T-helper 17 cell (primary cell): ENCODE results near the gene HNRNPU. TPM values are rescaled to one million over a fixed set of nuclear protein-coding genes. Genes with fewer than 3 reads are reported as not detected.

Source experiments
- ATAC-seq: fragments of 150-1000 bp; cut with Tn5 transposase; 2 replicates; pipeline ENCODE4 v1.10.0; 2021; ENCODE audit warnings: mild to moderate bottlenecking, moderate library complexity
- DNase-seq, 3 donors: peaks; one replicate each; pipeline versions ENCODE4 v3.0.0 to v3.0.0-alpha.2; 2020 to 2021
- H3K9me3 ChIP-seq: one replicate; pipeline ENCODE4 v1.7.0; 2013; ENCODE audit warnings: low read length, mild to moderate bottlenecking; ENCODE audit not compliant: control insufficient read depth, poor library complexity, severe bottlenecking
- H3K27ac Mint-ChIP-seq: one replicate; pipeline ENCODE4 v1.8.0; 2022; ENCODE audit warnings: mild to moderate bottlenecking, moderate library complexity, mixed read lengths
- H3K27me3 Mint-ChIP-seq: one replicate; pipeline ENCODE4 v1.8.0; 2022; ENCODE audit warnings: mixed read lengths
- H3K36me3 Mint-ChIP-seq: one replicate; pipeline ENCODE4 v1.8.0; 2022; ENCODE audit warnings: low read depth, mixed read lengths
- H3K4me1 Mint-ChIP-seq: one replicate; pipeline ENCODE4 v1.8.0; 2022; ENCODE audit warnings: mild to moderate bottlenecking, mixed read lengths
- H3K4me3 Mint-ChIP-seq: one replicate; pipeline ENCODE4 v1.8.0; 2022; ENCODE audit warnings: mild to moderate bottlenecking, moderate library complexity, mixed read lengths
- total RNA-seq, 4 donors: library from RNA in 2 of 4; stranded (reverse) in 2 of 4; gene quantifications; one replicate each; pipeline ENCODE4 v1.2.3 and lab custom pipeline; 2022 to 2026

HNRNPU gene
- total RNA-seq, 2 donors from 2014 or later = 440 to 563 TPM

GRCh38 chr1:244830639-244831038 is 33.7 kb downstream of the HNRNPU start:
- Mint-ChIP-seq H3K36me3 (peaks cover 2% of the 10 kb centered on the region), H3K4me1 (peaks cover 11% of the 10 kb centered on the region), H3K4me3 (no peak overlapping the region), H3K27ac (peak overlapping the region; percentile 19), H3K27me3 (no peaks in the 10 kb centered on the region)
- H3K9me3 ChIP-seq = no peaks in the 10 kb centered on the region
- no peak for ATAC-seq
- no peak for DNase-seq

- H3K4me3 Mint-ChIP-seq = no peak overlapping the region
- H3K4me1 Mint-ChIP-seq = no peaks in the 10 kb centered on the region
- ATAC-seq (no peak), DNase-seq (no peak)
- H3K36me3 Mint-ChIP-seq = no peaks in the 10 kb centered on the region
- H3K9me3 ChIP-seq = no peaks in the 10 kb centered on the region
- H3K27ac Mint-ChIP-seq = no peak overlapping the region
- peaks cover 6% of the 10 kb centered on the region for H3K27me3 Mint-ChIP-seq
Measured at GRCh38 chr1:244826712-244827111, 37.6 kb downstream of the HNRNPU start.

DNA sequence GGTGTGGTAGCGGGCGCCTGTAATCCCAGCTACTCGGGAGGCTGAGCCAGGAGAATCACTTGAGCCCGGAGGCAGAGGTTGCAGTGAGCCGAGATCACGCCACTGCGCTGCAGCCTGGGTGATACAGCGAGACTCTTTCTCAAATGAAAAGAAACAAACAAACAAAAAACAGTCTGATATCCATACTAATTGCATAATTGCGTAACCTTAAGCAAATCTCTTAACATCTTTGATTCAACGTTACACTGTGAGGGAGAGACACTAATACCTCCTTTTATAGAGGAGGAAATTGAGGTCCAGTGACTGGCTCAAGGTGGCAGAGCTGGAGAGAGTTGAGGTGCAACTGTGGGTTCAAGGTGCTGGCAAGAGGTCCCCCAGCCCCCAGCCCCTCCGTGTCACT is 41.5 kb downstream of the HNRNPU start:
- H3K27ac Mint-ChIP-seq = no peak overlapping the region
- no peaks in the 10 kb centered on the region for H3K9me3 ChIP-seq
- no peaks in the 10 kb centered on the region for H3K36me3 Mint-ChIP-seq
- peaks cover 6% of the 10 kb centered on the region for H3K27me3 Mint-ChIP-seq
- no peak overlapping the region for H3K4me3 Mint-ChIP-seq
- DNase-seq (no peak), ATAC-seq (no peak)
- H3K4me1 Mint-ChIP-seq = no peaks in the 10 kb centered on the region

DNA sequence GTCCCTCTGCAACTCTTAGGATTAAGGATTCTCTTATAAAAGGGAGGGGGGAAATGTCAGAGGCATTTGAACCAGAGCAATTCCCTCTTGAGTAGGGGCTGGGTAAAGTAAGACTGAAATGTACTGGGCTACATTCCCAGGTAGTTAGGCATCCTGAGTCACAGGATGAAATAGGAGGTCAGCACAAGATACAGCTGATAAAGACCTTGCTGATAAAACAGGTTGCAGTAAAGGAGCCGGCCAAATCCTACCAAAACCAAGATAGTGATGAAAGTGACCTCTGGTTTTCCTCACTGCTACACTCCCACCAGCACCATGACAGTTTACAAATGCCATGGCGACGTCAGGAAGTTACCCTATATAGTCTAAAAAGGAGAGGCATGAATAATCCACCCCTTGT is 43.2 kb downstream of the HNRNPU start:
- peaks cover 17% of the 10 kb centered on the region for H3K27me3 Mint-ChIP-seq
- H3K4me3 Mint-ChIP-seq = no peak overlapping the region
- H3K36me3 Mint-ChIP-seq = no peaks in the 10 kb centered on the region
- DNase-seq (no peak), ATAC-seq (no peak)
- no peak overlapping the region for H3K27ac Mint-ChIP-seq
- no peaks in the 10 kb centered on the region for H3K9me3 ChIP-seq
- H3K4me1 Mint-ChIP-seq = no peaks in the 10 kb centered on the region

DNA sequence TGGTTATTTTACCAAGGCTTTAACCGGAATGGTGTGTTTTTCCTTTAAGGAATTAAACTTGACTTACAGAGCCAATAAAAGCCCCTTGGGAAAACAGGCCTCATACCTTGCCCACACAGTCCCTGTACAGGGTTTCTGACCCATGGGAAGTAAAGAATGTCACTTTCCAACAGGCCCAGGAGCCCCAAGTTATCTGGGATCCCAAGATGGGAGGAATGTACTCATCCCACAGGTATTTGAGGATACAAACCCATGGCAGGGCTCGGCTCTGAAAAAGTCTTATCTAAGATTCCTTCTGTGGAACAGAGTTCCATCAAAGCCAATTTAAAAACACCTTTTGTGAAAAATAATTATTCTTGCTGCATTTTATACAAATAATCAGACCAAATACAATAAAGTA is 44.2 kb downstream of the HNRNPU start:
- Mint-ChIP-seq H3K4me3 (no peak overlapping the region), H3K36me3 (no peaks in the 10 kb centered on the region), H3K27ac (no peak overlapping the region), H3K4me1 (no peaks in the 10 kb centered on the region), H3K27me3 (peaks cover 25% of the 10 kb centered on the region)
- DNase-seq (no peak), ATAC-seq (no peak)
- no peaks in the 10 kb centered on the region for H3K9me3 ChIP-seq

- H3K9me3 ChIP-seq = no peaks in the 10 kb centered on the region
- ATAC-seq = no peak
- H3K27me3 Mint-ChIP-seq = peaks cover 32% of the 10 kb centered on the region
- H3K4me3 Mint-ChIP-seq = no peak overlapping the region
- no peaks in the 10 kb centered on the region for H3K36me3 Mint-ChIP-seq
- H3K27ac Mint-ChIP-seq = no peak overlapping the region
- no peak for DNase-seq
- peaks cover 3% of the 10 kb centered on the region for H3K4me1 Mint-ChIP-seq
Measured at GRCh38 chr1:244817415-244817894, 46.9 kb downstream of the HNRNPU start.

GRCh38 chr1:244815600-244816099 is 48.7 kb downstream of the HNRNPU start:
- H3K27me3 Mint-ChIP-seq = peaks cover 42% of the 10 kb centered on the region
- DNase-seq (no peak), ATAC-seq (no peak)
- no peaks in the 10 kb centered on the region for H3K9me3 ChIP-seq
- H3K4me1 Mint-ChIP-seq = peaks cover 6% of the 10 kb centered on the region
- peaks cover 3% of the 10 kb centered on the region for H3K36me3 Mint-ChIP-seq
- peak overlapping the region; percentile 67 for H3K27ac Mint-ChIP-seq
- H3K4me3 Mint-ChIP-seq = no peak overlapping the region

- ATAC-seq (no peak), DNase-seq (no peak)
- Mint-ChIP-seq H3K27ac (no peak overlapping the region), H3K4me1 (peaks cover 8% of the 10 kb centered on the region), H3K36me3 (peaks cover 3% of the 10 kb centered on the region), H3K27me3 (peaks cover 42% of the 10 kb centered on the region), H3K4me3 (no peak overlapping the region)
- no peaks in the 10 kb centered on the region for H3K9me3 ChIP-seq
Measured at GRCh38 chr1:244813327-244813726, 51.0 kb downstream of the HNRNPU start.

GRCh38 chr1:244810221-244810620 is 54.1 kb downstream of the HNRNPU start:
- ATAC-seq (no peak), DNase-seq (no peak)
- Mint-ChIP-seq H3K27ac (no peak overlapping the region), H3K4me1 (peaks cover 8% of the 10 kb centered on the region), H3K36me3 (peaks cover 3% of the 10 kb centered on the region), H3K4me3 (no peak overlapping the region), H3K27me3 (peaks cover 23% of the 10 kb centered on the region)
- H3K9me3 ChIP-seq = no peaks in the 10 kb centered on the region

- ATAC-seq (no peak), DNase-seq (no peak)
- Mint-ChIP-seq H3K36me3 (peaks cover 3% of the 10 kb centered on the region), H3K27ac (peak overlapping the region; percentile 39), H3K4me1 (peaks cover 5% of the 10 kb centered on the region), H3K4me3 (no peak overlapping the region), H3K27me3 (peaks cover 12% of the 10 kb centered on the region)
- no peaks in the 10 kb centered on the region for H3K9me3 ChIP-seq
Measured at GRCh38 chr1:244807138-244807537, 57.2 kb downstream of the HNRNPU start.

DNA sequence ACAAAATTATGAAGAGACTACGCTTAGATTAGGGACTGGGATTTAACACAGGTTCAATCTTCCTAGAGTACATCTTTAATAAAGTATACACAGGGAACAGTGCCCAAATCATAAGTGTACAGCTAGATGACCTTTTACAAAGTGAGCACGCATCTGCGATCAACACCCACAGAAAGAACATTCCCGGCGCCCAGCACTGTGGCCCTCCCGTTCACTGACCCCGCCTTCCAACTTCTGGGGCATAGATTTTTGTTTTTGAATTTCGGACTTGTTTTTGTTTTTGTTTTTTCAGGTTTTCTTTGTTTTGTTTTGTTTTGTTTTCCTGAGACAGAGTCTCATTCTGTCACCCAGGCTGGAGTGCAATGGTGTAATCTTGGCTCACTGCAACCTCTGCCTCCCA is 59.5 kb downstream of the HNRNPU start:
- no peaks in the 10 kb centered on the region for H3K27me3 Mint-ChIP-seq
- peak overlapping the region; percentile 27 for H3K27ac Mint-ChIP-seq
- no peak overlapping the region for H3K4me3 Mint-ChIP-seq

GRCh38 chr1:244802556-244803239 is 61.6 kb downstream of the HNRNPU start:
- Mint-ChIP-seq H3K4me3 (no peak overlapping the region), H3K4me1 (peaks cover 3% of the 10 kb centered on the region), H3K27me3 (no peaks in the 10 kb centered on the region), H3K27ac (peak overlapping the region; percentile 24), H3K36me3 (no peaks in the 10 kb centered on the region)
- no peaks in the 10 kb centered on the region for H3K9me3 ChIP-seq
- ATAC-seq = no peak
- no peak for DNase-seq

More for the DNA sequence above, 59.5 kb downstream of the HNRNPU start:
- no peaks in the 10 kb centered on the region for H3K9me3 ChIP-seq
- Mint-ChIP-seq H3K36me3 (no peaks in the 10 kb centered on the region), H3K4me1 (peaks cover 3% of the 10 kb centered on the region)
- ATAC-seq = no peak
- DNase-seq = no peak

DNA sequence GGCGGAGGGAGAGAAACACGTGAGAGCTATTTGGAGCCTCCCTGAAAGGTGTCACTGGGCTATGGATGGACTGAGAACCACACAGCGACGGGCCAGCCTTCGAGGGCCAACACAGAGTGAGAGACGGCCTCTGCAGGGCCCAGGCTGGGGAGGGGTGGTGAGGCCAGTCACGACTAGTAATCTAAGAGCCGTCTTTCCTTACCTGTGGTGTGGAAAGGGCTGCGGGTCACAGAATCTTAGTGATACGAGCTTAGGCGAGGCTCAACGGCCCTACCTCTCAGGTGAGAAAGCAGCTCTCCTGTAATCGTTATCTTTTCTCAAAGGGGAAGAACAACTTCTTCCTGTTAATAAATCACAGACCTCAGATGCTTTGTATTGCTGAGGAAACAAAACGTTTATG is 62.3 kb downstream of the HNRNPU start:
- H3K27me3 Mint-ChIP-seq = no peaks in the 10 kb centered on the region
- DNase-seq = no peak

GRCh38 chr1:244801246-244801645 is 63.1 kb downstream of the HNRNPU start:
- H3K27me3 Mint-ChIP-seq = no peaks in the 10 kb centered on the region
- H3K27ac Mint-ChIP-seq = no peak overlapping the region
- H3K4me3 Mint-ChIP-seq = no peak overlapping the region
- peak; percentile 90 for ATAC-seq
- DNase-seq = peak; percentile 16 to 33 (median 18)
- no peaks in the 10 kb centered on the region for H3K9me3 ChIP-seq
- H3K36me3 Mint-ChIP-seq = no peaks in the 10 kb centered on the region
- H3K4me1 Mint-ChIP-seq = peaks cover 3% of the 10 kb centered on the region

More for the DNA sequence above, 62.3 kb downstream of the HNRNPU start:
- Mint-ChIP-seq H3K27ac (no peak overlapping the region), H3K4me3 (no peak overlapping the region), H3K4me1 (peaks cover 3% of the 10 kb centered on the region), H3K36me3 (no peaks in the 10 kb centered on the region)
- ATAC-seq = no peak
- H3K9me3 ChIP-seq = no peaks in the 10 kb centered on the region
